ENCODE data around the gene NOTCH2. TPM values are rescaled to one million over a fixed set of nuclear protein-coding genes. Genes with fewer than 3 reads are reported as not detected.

Gene NOTCH2
- total RNA-seq, 1 donor from 2014 or later: 131 TPM

GRCh38 chr1:119975006-119975405 is 94.5 kb downstream of the NOTCH2 start:
- DNase-seq (ENCODE audit: low spot score): no peak

GRCh38 chr1:119974013-119974412 is 95.4 kb downstream of the NOTCH2 start:
- DNase-seq (ENCODE audit: low spot score): no peak

GRCh38 chr1:119971710-119972570 is 97.5 kb downstream of the NOTCH2 start:
- DNase-seq (ENCODE audit: low spot score): no peak

- DNase-seq (ENCODE audit: low spot score): no peak
Measured at GRCh38 chr1:119968601-119969000, 100.9 kb downstream of the NOTCH2 start.

- DNase-seq (ENCODE audit: low spot score): peak; percentile 61
Measured at GRCh38 chr1:119968068-119968492, 101.4 kb downstream of the NOTCH2 start.

- no peak for DNase-seq (ENCODE audit: low spot score)
Measured at GRCh38 chr1:119966681-119967080, 102.8 kb downstream of the NOTCH2 start.

- no peak for DNase-seq (ENCODE audit: low spot score)
Measured at GRCh38 chr1:119966020-119966419, 103.4 kb downstream of the NOTCH2 start.

- no peak for DNase-seq (ENCODE audit: low spot score)
Measured at GRCh38 chr1:119964673-119965363, 104.6 kb downstream of the NOTCH2 start.

GRCh38 chr1:119962296-119962968 is 107.0 kb downstream of the NOTCH2 start:
- no peak for DNase-seq (ENCODE audit: low spot score)

GRCh38 chr1:119960501-119960900 is 109.0 kb downstream of the NOTCH2 start:
- no peak for DNase-seq (ENCODE audit: low spot score)

GRCh38 chr1:119959268-119960220 is 109.9 kb downstream of the NOTCH2 start:
- DNase-seq (ENCODE audit: low spot score): no peak

- DNase-seq (ENCODE audit: low spot score): no peak
Measured at GRCh38 chr1:119958223-119958622, 111.2 kb downstream of the NOTCH2 start.

- no peak for DNase-seq (ENCODE audit: low spot score)
Measured at GRCh38 chr1:119956306-119956705, 113.2 kb downstream of the NOTCH2 start.

- DNase-seq (ENCODE audit: low spot score): no peak
Measured at GRCh38 chr1:119954476-119955422, 114.7 kb downstream of the NOTCH2 start.

GRCh38 chr1:119953266-119953998 is 116.0 kb downstream of the NOTCH2 start:
- DNase-seq (ENCODE audit: low spot score): no peak

- DNase-seq (ENCODE audit: low spot score): no peak
Measured at GRCh38 chr1:119952496-119952895, 117.0 kb downstream of the NOTCH2 start.

GRCh38 chr1:119948342-119949214 is 120.9 kb downstream of the NOTCH2 start:
- DNase-seq (ENCODE audit: low spot score): peak; percentile 77

- DNase-seq (ENCODE audit: low spot score): no peak
Measured at GRCh38 chr1:119947468-119947867, 122.0 kb downstream of the NOTCH2 start.

Measured in mucosa of gallbladder (tissue), 1 donor.